CD14-positive monocyte (primary cell): Measurements from ENCODE around the gene THOC5. TPM values are rescaled to one million over a fixed set of nuclear protein-coding genes. Genes with fewer than 3 reads are reported as not detected.

ENCODE experiments used
- DNase-seq, 3 donors: peaks; one replicate each; pipeline ENCODE4 v3.0.0-alpha.2; 2011 to 2022
- H2AFZ ChIP-seq: 2 replicates; pipeline ENCODE4 v1.6.0; 2012; ENCODE audit warnings: mild to moderate bottlenecking, low read depth, low read length, inconsistent platforms; ENCODE audit not compliant: insufficient read depth, poor library complexity, severe bottlenecking
- H3K27ac ChIP-seq, 2 donors: 1 replicate in 1 of 2; 2 replicates in 1 of 2; pipeline ENCODE4 v1.5.1; 2012 to 2013; ENCODE audit warnings: low read length in 2 of 2, control low read depth in 1 of 2, inconsistent platforms in 1 of 2, low read depth in 1 of 2, mild to moderate bottlenecking in 1 of 2
- H3K27me3 ChIP-seq, 2 donors: one replicate each; pipeline versions ENCODE4 v1.6.0 to v1.6.1; 2011 to 2013; ENCODE audit warnings: low read length in 2 of 2; ENCODE audit not compliant: control insufficient read depth in 2 of 2, insufficient read depth in 2 of 2
- H3K36me3 ChIP-seq, 2 donors: replicated peaks in 1 of 2; 1 replicate in 1 of 2; 2 replicates in 1 of 2; pipeline versions ENCODE4 v1.5.1 to v1.6.1; 2012 to 2013; ENCODE audit warnings: low read length in 2 of 2, control low read depth in 1 of 2, inconsistent platforms in 1 of 2, mild to moderate bottlenecking in 1 of 2; ENCODE audit not compliant: insufficient read depth in 2 of 2, control insufficient read depth in 1 of 2
- H3K4me1 ChIP-seq, 2 donors: 1 replicate in 1 of 2; 2 replicates in 1 of 2; pipeline versions ENCODE4 v1.5.1 to v1.6.1; 2012 to 2013; ENCODE audit warnings: low read length in 2 of 2, control low read depth in 1 of 2, inconsistent platforms in 1 of 2, mild to moderate bottlenecking in 1 of 2, moderate library complexity in 1 of 2; ENCODE audit not compliant: insufficient read depth in 2 of 2, control insufficient read depth in 1 of 2
- H3K4me2 ChIP-seq: replicated peaks from 2 replicates; pipeline ENCODE3; 2012; ENCODE audit warnings: low read length, moderate library complexity, mild to moderate bottlenecking; ENCODE audit not compliant: poor library complexity, severe bottlenecking; ENCODE audit errors: extremely low read depth
- H3K4me3 ChIP-seq, 3 experiments: fragments of 200-600 bp in 1 of 3; sonication (generic) in 1 of 3; replicated peaks in 1 of 3; 1 replicate in 2 of 3; 2 replicates in 1 of 3; pipeline ENCODE4 v1.5.1; 2011 to 2013; ENCODE audit warnings: low read length in 3 of 3, mild to moderate bottlenecking in 3 of 3, control low read depth in 2 of 3, low read depth in 2 of 3, inconsistent platforms in 1 of 3, moderate library complexity in 1 of 3
- H3K79me2 ChIP-seq: 2 replicates; pipeline ENCODE4 v1.6.0; 2012; ENCODE audit warnings: mild to moderate bottlenecking, control low read depth, inconsistent platforms, low read length, moderate library complexity; ENCODE audit not compliant: insufficient read depth
- H3K9ac ChIP-seq: 2 replicates; pipeline ENCODE4 v1.6.0; 2017; ENCODE audit warnings: low read length, mild to moderate bottlenecking; ENCODE audit not compliant: insufficient read depth, poor library complexity, severe bottlenecking
- H3K9me3 ChIP-seq, 2 donors: replicated peaks in 1 of 2; 1 replicate in 1 of 2; 2 replicates in 1 of 2; pipeline versions ENCODE4 v1.5.1 to v1.6.1; 2012 to 2013; ENCODE audit warnings: low read length in 2 of 2, control low read depth in 1 of 2; ENCODE audit not compliant: control insufficient read depth in 1 of 2, insufficient read depth in 1 of 2
- H4K20me1 ChIP-seq: 2 replicates; pipeline ENCODE4 v1.6.0; 2012; ENCODE audit warnings: mild to moderate bottlenecking, low read length, control low read depth, moderate library complexity; ENCODE audit not compliant: insufficient read depth
- H3K27ac Mint-ChIP-seq, 7 donors: one replicate each; pipeline ENCODE4 v1.8.0; 2020; ENCODE audit warnings: mild to moderate bottlenecking in 7 of 7, mixed read lengths in 7 of 7, moderate library complexity in 6 of 7, inconsistent platforms in 2 of 7
- H3K27me3 Mint-ChIP-seq, 3 donors: one replicate each; pipeline ENCODE4 v1.8.0; 2021 to 2022; ENCODE audit warnings: low read depth in 3 of 3, mild to moderate bottlenecking in 3 of 3, mixed read lengths in 3 of 3, moderate library complexity in 3 of 3, inconsistent platforms in 1 of 3
- H3K36me3 Mint-ChIP-seq, 2 donors: one replicate each; pipeline ENCODE4 v1.8.0; 2020; ENCODE audit warnings: mixed read lengths in 2 of 2, inconsistent platforms in 1 of 2, mild to moderate bottlenecking in 1 of 2
- H3K4me1 Mint-ChIP-seq: one replicate; pipeline ENCODE4 v1.8.0; 2020; ENCODE audit warnings: mild to moderate bottlenecking, mixed read lengths
- H3K4me3 Mint-ChIP-seq, 2 donors: one replicate each; pipeline ENCODE4 v1.8.0; 2020; ENCODE audit warnings: mild to moderate bottlenecking in 2 of 2, mixed read lengths in 2 of 2, moderate library complexity in 1 of 2
- H3K9me3 Mint-ChIP-seq, 7 donors: one replicate each; pipeline ENCODE4 v1.8.0; 2020 to 2022; ENCODE audit warnings: mixed read lengths in 7 of 7, mild to moderate bottlenecking in 6 of 7, moderate library complexity in 6 of 7, inconsistent platforms in 2 of 7
- WGBS: methylation state at CpG from one replicate; pipeline ENCODE4 v1.1.5; 2013; ENCODE audit warnings: missing lambda C conversion rate; ENCODE audit not compliant: insufficient coverage; 5-methylcytosine and 5-hydroxymethylcytosine counted together
- intact Hi-C, 2 donors: fragments of 100-400 bp; cut with micrococcal nuclease; formaldehyde crosslinking; loops; one replicate each; pipeline versions ENCODE4 v1.15.0 to v1.15.1; 2023
- polyA plus RNA-seq, 3 donors: library from polyadenylated mRNA; depleted of rRNA in 1 of 3; unstranded in 2 of 3; stranded (reverse) in 1 of 3; fragments of 300-500 nt in 2 of 3; fragments of >200 nt in 1 of 3; fragmentation: Illumina TruSeq in 2 of 3; gene quantifications; 1 replicate in 2 of 3; 2 replicates in 1 of 3; pipeline ENCODE4 v1.2.3, GENCODE V29; 2012 to 2021
- TF ChIP-seq, protein P1 (sequence below): fragments of 200-600 bp; IDR thresholded peaks from one replicate; pipeline ENCODE4 v1.8.0; 2022; ENCODE audit warnings: antibody characterized with exemption, mild to moderate bottlenecking

Gene THOC5
- polyA plus RNA-seq, 3 donors: 19.6 to 29.9 (median 28.2) TPM

DNA sequence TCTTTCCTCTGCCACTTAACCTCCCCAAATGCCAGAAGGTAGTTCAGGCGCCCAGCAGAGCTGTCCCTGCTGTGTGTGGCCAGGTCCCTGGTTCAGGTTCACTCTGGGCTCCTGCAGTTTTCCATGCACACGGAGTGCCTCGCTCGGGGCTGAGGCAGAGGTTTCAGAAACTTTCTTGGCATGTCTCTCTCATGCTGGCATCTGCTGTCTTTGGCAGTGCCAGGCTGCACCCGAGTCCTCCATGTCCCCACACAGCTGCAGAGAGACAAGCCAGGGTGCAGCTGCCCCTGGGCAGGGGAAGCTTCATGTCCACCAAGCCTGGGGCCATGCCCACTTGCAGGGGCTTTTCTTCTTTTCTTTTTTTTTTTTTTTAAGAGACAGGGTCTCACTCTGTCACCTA is 80.6 kb downstream of the THOC5 start:
- H3K4me2 ChIP-seq: no peak overlapping the region
- no peak overlapping the region for H3K4me3 Mint-ChIP-seq
- H3K4me1 Mint-ChIP-seq: peaks cover 11% of the 10 kb centered on the region
- peaks cover 22 to 39% (median 26%) of the 10 kb centered on the region in 3 donors for H3K27me3 Mint-ChIP-seq
- WGBS: 73% methylated on average over 5 of the region's 5 CpGs
- peak overlapping the region in 1 of 7 donors; percentile 5 for H3K27ac Mint-ChIP-seq
- peaks cover 0 to 5% of the 10 kb centered on the region in 2 donors for H3K36me3 Mint-ChIP-seq
- no peak overlapping the region for H3K9ac ChIP-seq
- H3K27me3 ChIP-seq: peaks cover 0 to 8% of the 10 kb centered on the region in 2 donors
- TF ChIP-seq, protein P1, sequence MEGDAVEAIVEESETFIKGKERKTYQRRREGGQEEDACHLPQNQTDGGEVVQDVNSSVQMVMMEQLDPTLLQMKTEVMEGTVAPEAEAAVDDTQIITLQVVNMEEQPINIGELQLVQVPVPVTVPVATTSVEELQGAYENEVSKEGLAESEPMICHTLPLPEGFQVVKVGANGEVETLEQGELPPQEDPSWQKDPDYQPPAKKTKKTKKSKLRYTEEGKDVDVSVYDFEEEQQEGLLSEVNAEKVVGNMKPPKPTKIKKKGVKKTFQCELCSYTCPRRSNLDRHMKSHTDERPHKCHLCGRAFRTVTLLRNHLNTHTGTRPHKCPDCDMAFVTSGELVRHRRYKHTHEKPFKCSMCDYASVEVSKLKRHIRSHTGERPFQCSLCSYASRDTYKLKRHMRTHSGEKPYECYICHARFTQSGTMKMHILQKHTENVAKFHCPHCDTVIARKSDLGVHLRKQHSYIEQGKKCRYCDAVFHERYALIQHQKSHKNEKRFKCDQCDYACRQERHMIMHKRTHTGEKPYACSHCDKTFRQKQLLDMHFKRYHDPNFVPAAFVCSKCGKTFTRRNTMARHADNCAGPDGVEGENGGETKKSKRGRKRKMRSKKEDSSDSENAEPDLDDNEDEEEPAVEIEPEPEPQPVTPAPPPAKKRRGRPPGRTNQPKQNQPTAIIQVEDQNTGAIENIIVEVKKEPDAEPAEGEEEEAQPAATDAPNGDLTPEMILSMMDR: no peak
- H2AFZ ChIP-seq: no peak overlapping the region
- H3K4me1 ChIP-seq: peaks cover 3 to 12% of the 10 kb centered on the region in 2 donors
- H4K20me1 ChIP-seq: peaks cover 3% of the 10 kb centered on the region
- H3K79me2 ChIP-seq: no peaks in the 10 kb centered on the region
- intact Hi-C loops: no loop called here
- no peaks in the 10 kb centered on the region for H3K9me3 Mint-ChIP-seq
- no peaks in the 10 kb centered on the region for H3K9me3 ChIP-seq
- H3K27ac ChIP-seq: no peak overlapping the region
- DNase-seq: no peak
- H3K36me3 ChIP-seq: no peaks in the 10 kb centered on the region
- no peak overlapping the region for H3K4me3 ChIP-seq

DNA sequence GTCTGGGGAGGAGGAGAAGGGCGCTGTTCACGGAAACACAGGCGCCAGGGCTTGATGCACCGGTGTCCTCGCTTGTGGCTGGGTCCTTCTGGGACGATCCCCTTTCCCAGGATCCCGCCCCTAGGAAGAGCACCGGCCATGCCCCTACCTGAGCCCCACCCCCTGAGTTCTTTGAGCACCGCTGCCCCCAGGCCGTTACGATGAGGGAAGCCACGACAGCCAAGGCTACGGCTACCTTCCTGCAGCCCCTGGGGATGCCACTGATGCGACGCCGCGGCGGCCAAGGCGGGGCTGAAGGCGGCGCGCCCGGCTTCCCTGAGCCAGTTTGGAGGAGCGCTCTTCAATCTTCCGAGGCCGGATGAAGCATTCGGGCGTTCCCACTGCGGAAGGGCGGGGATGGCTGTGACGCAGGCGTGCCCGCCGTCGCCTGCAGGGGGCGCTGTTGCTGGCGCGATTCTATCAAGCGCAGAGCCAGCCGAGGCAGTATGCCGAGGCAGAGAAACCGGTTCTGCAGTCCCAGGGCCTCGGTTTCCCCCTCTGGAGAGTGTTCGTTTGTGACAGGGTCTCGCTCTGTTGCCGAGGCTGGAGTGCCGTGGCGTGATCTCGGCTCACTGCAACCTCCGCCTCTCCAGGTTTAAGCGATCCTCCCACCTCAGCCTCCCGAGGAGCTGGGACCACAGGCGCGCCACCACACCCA is 83.2 kb downstream of the THOC5 start:
- no peaks in the 10 kb centered on the region for H3K36me3 ChIP-seq
- H3K27me3 ChIP-seq: peaks cover 0 to 2% of the 10 kb centered on the region in 2 donors
- peak overlapping the region; percentile 34 to 62 for H3K4me3 Mint-ChIP-seq
- no peak overlapping the region for H3K9ac ChIP-seq
- peaks cover 7% of the 10 kb centered on the region for H3K4me1 Mint-ChIP-seq
- intact Hi-C loops: no loop called here
- H4K20me1 ChIP-seq: no peaks in the 10 kb centered on the region
- no peak overlapping the region for H3K27ac Mint-ChIP-seq
- H3K4me2 ChIP-seq: peak overlapping the region; percentile 43
- peaks cover 0 to 5% of the 10 kb centered on the region in 2 donors for H3K36me3 Mint-ChIP-seq
- H3K79me2 ChIP-seq: no peaks in the 10 kb centered on the region
- WGBS: 33% methylated on average over 41 of the region's 54 CpGs
- H2AFZ ChIP-seq: peak overlapping the region; percentile 51
- H3K27ac ChIP-seq: no peak overlapping the region
- H3K4me3 ChIP-seq: no peak overlapping the region
- TF ChIP-seq, protein P1: peak; percentile 89
- no peaks in the 10 kb centered on the region for H3K9me3 Mint-ChIP-seq
- no peaks in the 10 kb centered on the region for H3K9me3 ChIP-seq
- DNase-seq: peak; percentile 29 to 48 (median 35)
- peaks cover 3 to 9% of the 10 kb centered on the region in 2 donors for H3K4me1 ChIP-seq
- peaks cover 16 to 33% (median 18%) of the 10 kb centered on the region in 3 donors for H3K27me3 Mint-ChIP-seq
